TTC549 (cell line): Measurements from ENCODE around the gene ARHGEF6.

Experiments
- FAIRE-seq: peaks from 2 replicates; lab custom pipeline; 2012; peaks lifted over from hg19 to GRCh38; lab: Jason Lieb, UNC

The ARHGEF6 gene

GRCh38 chrX:136643243-136643642 lies 137.5 kb downstream of the ARHGEF6 start:
- no peak for FAIRE-seq

GRCh38 chrX:136639506-136640176 lies 141.1 kb downstream of the ARHGEF6 start:
- no peak for FAIRE-seq

- FAIRE-seq = no peak
Measured at GRCh38 chrX:136636121-136636520, 144.6 kb downstream of the ARHGEF6 start.

- FAIRE-seq = no peak
Measured at GRCh38 chrX:136635235-136635634, 145.5 kb downstream of the ARHGEF6 start.

- FAIRE-seq = no peak
Measured at GRCh38 chrX:136630881-136631280, 149.9 kb downstream of the ARHGEF6 start.

GRCh38 chrX:136629084-136629750 lies 151.5 kb downstream of the ARHGEF6 start:
- no peak for FAIRE-seq

GRCh38 chrX:136627409-136627808 lies 153.3 kb downstream of the ARHGEF6 start:
- FAIRE-seq = no peak

- FAIRE-seq = no peak
Measured at GRCh38 chrX:136626891-136627290, 153.8 kb downstream of the ARHGEF6 start.

GRCh38 chrX:136626237-136626636 lies 154.5 kb downstream of the ARHGEF6 start:
- no peak for FAIRE-seq

GRCh38 chrX:136625246-136625645 lies 155.5 kb downstream of the ARHGEF6 start:
- no peak for FAIRE-seq

- FAIRE-seq = no peak
Measured at GRCh38 chrX:136623396-136623795, 157.3 kb downstream of the ARHGEF6 start.

- no peak for FAIRE-seq
Measured at GRCh38 chrX:136622568-136622967, 158.2 kb downstream of the ARHGEF6 start.

GRCh38 chrX:136620780-136621179 lies 160.0 kb downstream of the ARHGEF6 start:
- no peak for FAIRE-seq

GRCh38 chrX:136619899-136620505 lies 160.7 kb downstream of the ARHGEF6 start:
- FAIRE-seq = no peak

GRCh38 chrX:136616987-136617685 lies 163.6 kb downstream of the ARHGEF6 start:
- FAIRE-seq = no peak
